H1 (cell line): ENCODE results near the gene CCDC24.

ENCODE experiments used
- CHD2 ChIP-seq: IDR thresholded peaks from 2 replicates; pipeline ENCODE4 v1.6.1; 2012; ENCODE audit warnings: low read length, improper control_type of control experiment
- CHD7 ChIP-seq: fragments of 300-600 bp; sonication (generic); IDR thresholded peaks from 2 replicates; pipeline ENCODE4 v1.7.1; 2012; ENCODE audit warnings: low read length, moderate library complexity, mild to moderate bottlenecking, inconsistent platforms; ENCODE audit not compliant: insufficient replicate concordance
- CTCF ChIP-seq, 3 experiments: IDR thresholded peaks; 1 replicate in 2 of 3; 2 replicates in 1 of 3; pipeline versions ENCODE4 v1.5.1 to v1.6.1; 2011; ENCODE audit warnings: low read length in 3 of 3, mild to moderate bottlenecking in 3 of 3, inconsistent platforms in 2 of 3, low read depth in 1 of 3, moderate library complexity in 1 of 3; ENCODE audit not compliant: insufficient read depth in 1 of 3; ENCODE audit errors: control extremely low read depth in 1 of 3
- HDAC6 ChIP-seq: IDR thresholded peaks from one replicate; pipeline ENCODE4 v1.7.1; 2012; ENCODE audit warnings: low read depth, mild to moderate bottlenecking, inconsistent platforms, low read length, moderate library complexity
- POLR2A ChIP-seq, 2 experiments: IDR thresholded peaks; 1 replicate in 1 of 2; 2 replicates in 1 of 2; pipeline ENCODE4 v1.6.1; 2011; ENCODE audit warnings: low read depth in 2 of 2, low read length in 2 of 2, mild to moderate bottlenecking in 2 of 2; ENCODE audit errors: control extremely low read depth in 1 of 2
- POLR2AphosphoS5 ChIP-seq: IDR thresholded peaks from 2 replicates; pipeline ENCODE4 v1.6.1; 2011; ENCODE audit warnings: low read depth, low read length
- RAD21 ChIP-seq, 2 experiments: IDR thresholded peaks in 1 of 2; conservative IDR thresholded peaks in 1 of 2; 2 replicates each; pipeline ENCODE4 v1.6.1; 2011; ENCODE audit warnings: low read depth in 2 of 2, low read length in 2 of 2, improper control_type of control experiment in 1 of 2, inconsistent platforms in 1 of 2, mild to moderate bottlenecking in 1 of 2, moderate library complexity in 1 of 2
- RFX5 ChIP-seq: IDR thresholded peaks from 2 replicates; pipeline ENCODE4 v1.6.1; 2011; ENCODE audit warnings: low read depth, low read length, improper control_type of control experiment, borderline replicate concordance
- RXRA ChIP-seq: IDR thresholded peaks from 2 replicates; pipeline ENCODE4 v1.6.1; 2011; ENCODE audit warnings: low read depth, mild to moderate bottlenecking, low read length, moderate library complexity; ENCODE audit not compliant: insufficient read depth
- SIN3A ChIP-seq, 2 experiments: IDR thresholded peaks in 1 of 2; conservative IDR thresholded peaks in 1 of 2; 2 replicates each; pipeline ENCODE4 v1.6.1; 2011 to 2012; ENCODE audit warnings: low read length in 2 of 2, improper control_type of control experiment in 1 of 2, low read depth in 1 of 2, mild to moderate bottlenecking in 1 of 2
- SRF ChIP-seq: IDR thresholded peaks from 2 replicates; pipeline ENCODE4 v1.6.1; 2011; ENCODE audit warnings: mild to moderate bottlenecking, low read depth, low read length, moderate library complexity

GRCh38 chr1:43951021-43951985 is 40.1 kb upstream of the CCDC24 start:
- TF ChIP-seq RFX5 (no peak), CTCF (IDR thresholded peaks at IDR 0.05; ENCODE audit: control extremely low read depth in 1 of 3, insufficient read depth in 1 of 3, low read depth in 1 of 3, low read length in 3 of 3) (no peak), SIN3A (conservative IDR thresholded peaks at IDR 0.05 in 1 of 2, IDR thresholded peaks at IDR 0.05 in 1 of 2; ENCODE audit: low read depth in 1 of 2, low read length in 2 of 2) (no peak), RXRA (no peak), POLR2A (IDR thresholded peaks at IDR 0.05; ENCODE audit: control extremely low read depth in 1 of 2, low read depth in 2 of 2, low read length in 2 of 2) (no peak), RAD21 (IDR thresholded peaks at IDR 0.05 in 1 of 2, conservative IDR thresholded peaks at IDR 0.05 in 1 of 2; ENCODE audit: low read depth in 2 of 2, low read length in 2 of 2) (no peak), CHD2 (no peak), POLR2AphosphoS5 (no peak), SRF (no peak), HDAC6 (no peak), CHD7 (no peak)
